Left forelimb (tissue), 1 donor: ENCODE measurements around the gene CPEB2.
A peak's percentile ranks its signal among the peaks of the same experiment; 100 is the strongest.

Experiments used
- DNase-seq: peaks from one replicate; pipeline ENCODE4 v3.0.0-alpha.2; 2018; ENCODE audit warnings: low spot score

Gene CPEB2

DNA sequence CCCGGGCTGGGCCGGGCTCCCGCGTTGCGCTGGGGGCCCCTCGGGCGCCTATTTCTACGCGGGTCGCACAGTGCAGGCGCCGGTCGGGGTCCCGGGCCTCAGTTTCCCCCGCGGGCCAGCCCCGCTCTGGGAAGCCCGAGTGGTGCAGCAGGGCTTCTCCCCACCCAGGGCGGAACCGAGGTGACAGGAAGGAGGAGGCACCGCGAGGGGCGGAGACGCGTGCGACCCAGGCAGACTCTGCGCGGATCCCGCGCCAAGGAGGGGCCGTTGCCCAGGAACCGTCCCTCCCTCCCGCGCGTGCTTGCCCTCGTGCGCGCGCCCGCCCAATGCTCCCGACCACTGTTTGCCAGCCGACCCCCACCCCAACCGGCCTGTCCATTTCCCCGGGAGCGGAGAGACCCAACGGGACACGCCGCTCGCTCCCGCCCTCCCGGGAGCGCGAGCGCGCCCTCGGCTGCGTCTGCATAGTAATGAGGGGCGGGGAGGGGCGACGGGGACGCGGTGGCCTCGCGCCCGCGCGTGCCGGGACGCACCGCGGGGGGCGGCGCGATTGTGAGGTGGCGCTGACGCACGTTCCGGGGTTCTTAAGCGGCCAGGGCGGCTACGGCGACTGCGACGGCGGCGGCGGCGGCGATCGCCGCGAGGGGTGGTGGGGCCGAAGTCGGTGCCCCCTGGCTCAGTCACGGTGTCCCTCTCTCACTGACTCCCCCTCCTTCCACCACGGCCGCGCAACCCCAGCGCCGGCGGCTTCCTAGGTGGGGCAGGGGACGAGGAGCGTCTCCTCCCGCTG is at the start of gene CPEB2:
CPEB2 (plus strand) TSS at position 613 of the 790 bp plus-strand sequence. CDS start 193 bp downstream, outside the sequence.
- peak; percentile 93 for DNase-seq

DNA sequence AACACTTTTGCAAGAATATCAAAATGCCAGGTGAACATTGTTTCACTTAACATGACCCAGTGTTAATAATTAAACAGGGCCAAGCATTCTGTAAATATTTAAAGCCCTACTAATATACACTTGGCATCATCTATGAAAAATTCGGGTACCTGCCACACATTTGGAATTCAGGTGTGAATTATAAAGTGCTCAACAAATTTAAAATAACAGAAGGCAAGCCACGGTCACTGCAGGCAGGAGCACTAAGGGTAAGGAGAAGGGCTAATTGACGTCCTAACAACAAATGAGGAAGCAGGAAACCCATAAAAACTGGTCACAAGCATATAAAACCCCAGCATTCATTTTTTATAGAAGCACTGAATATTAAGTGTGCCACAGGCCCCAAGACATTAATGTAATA is 43.8 kb upstream of the CPEB2 start:
- no peak for DNase-seq

DNA sequence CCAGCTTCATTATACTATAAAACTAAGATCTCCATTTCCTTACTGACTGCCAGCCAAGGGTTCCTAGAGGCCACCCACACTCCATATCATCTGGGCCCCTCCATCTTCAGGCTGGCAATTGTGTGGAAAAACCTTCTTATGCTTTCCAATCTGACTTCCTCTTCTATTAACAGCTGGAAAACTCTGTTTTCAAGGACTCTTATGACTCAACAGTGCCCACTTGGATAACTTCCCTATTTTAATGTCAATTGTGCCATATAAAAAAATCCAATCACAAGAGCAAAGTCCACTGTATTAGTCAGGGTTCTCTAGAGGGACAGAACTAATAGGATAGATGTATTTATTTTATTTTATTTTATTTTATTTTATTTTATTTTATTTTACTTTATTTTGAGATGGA is 41.0 kb upstream of the CPEB2 start:
- DNase-seq: no peak

DNA sequence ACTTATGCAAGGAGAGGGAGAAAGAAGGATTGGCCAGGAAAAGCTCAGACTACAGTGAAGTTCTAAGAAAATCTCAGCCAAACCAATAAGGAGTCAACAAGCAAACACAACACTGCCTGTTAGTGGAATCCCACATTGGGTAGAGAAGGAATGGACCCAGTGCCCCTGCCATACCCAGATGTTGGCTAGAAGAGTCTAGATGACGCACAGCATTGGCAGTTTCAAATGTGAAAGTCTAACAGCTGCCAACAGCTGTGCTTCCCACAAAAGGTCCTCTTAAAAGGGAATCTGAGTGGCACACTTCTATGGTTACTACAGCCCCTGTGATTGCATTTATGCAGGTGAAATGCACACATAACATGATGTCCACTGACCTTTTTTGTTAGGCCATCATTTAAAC is 37.2 kb upstream of the CPEB2 start:
- DNase-seq: no peak

DNA sequence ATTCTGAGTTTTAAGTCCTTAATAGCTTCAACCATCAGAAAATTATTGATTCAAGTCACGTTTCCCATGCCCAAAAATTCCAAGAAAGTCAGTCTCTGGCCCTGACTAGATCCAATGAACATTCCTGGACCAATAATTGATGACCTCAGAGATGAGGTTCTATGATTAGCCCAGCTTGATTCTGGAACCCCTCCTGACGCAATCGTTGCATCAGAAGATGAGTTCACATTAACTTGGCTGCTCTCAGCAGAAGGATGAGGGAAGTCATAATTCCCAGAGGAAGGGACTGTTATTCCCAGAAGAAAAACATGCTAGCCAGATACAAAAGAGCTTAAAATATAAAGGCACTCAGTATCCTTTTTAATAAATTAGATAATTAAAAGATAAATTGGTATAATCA is 34.3 kb upstream of the CPEB2 start:
- DNase-seq: no peak

DNA sequence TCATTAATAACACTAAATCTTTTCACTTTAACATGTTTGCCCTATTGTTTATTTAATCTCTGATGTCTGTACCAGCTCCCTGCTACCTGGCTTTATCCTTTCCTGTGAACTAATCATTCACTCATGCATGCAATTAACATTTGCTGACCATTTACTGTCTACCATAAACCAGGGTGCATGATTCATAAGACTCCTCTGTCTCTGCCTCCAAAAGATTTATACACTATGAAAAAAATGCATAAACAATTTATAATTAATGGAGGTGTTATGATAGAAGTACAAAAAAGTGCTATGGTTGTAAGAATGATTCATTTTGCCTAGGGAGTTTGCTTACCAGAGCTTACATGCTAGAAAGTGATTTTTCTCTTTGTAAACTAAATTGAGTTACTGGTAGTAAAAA is 24.5 kb upstream of the CPEB2 start:
- DNase-seq: no peak

DNA sequence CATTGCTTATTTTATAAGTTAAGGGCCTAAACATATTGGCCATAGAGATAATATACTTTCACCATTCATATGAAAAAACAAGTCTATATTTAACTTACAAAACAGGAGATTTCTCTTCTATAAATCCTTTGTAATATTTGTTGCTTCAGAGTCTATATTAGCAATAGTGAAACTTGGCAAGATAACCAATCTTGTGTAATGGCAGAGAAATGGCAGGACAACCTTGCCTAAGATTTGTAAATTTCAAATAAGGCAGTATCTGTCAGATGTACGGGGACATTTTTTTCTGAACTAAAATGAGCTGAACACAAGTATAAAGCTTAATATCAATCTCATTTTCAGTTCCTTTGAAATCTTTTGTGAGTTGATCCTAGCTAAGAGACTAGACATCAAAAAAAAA is 17.8 kb upstream of the CPEB2 start:
- no peak for DNase-seq

DNA sequence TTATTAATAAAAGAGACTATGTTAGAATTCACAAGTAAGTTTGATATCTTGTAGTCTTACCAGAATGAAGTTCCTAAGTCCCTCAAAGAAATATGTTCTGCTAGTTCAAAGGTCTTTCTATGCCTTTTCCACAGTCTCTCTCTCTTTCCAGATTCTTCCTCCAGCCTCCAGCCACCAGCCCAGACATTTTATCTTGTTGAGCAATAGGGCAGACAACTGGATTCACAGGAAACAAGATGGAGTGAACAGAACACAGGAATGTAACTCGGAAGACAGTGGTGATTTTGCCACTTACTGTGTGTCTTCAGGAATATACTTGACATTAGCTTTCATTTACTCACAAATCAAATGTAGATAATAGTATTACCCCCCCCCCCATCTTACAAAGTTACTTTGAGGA is 17.1 kb upstream of the CPEB2 start:
- no peak for DNase-seq

DNA sequence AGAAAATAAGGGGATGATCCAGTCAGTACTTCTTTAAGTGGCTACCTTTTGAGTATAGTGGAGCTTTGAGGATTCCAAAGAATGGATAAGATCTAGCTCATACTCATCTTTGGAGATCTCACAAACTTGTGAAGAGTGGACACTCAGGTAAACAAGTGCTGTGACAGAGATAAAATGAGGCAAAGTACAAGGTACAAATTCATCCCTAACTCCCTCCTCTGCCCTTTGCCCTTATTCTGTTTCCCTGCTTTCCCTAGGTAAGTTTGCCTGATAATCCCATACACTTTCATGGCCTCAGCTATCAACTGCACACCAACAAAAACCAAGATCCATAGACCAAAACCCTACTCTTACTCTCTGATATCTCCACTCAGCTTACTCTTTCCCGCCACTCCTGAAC is 16.4 kb upstream of the CPEB2 start:
- DNase-seq: no peak

DNA sequence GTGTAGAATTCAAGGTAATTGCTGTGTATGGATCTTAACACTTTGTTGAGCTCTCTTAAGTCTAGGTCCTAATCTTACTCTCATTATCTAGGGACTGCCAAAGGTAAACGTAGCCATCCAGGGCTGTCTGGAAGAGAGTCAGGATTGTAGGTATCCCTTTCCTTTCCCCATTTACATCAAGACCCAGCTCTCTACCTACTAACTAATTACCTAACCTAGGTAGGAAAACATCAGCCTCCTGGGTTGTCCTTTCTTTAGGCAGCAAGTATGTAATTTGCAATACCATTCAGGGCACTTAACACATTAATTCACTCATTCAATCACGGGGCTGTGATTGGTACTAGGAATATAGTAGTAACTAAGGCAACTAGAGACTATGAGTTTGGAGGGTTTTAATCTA is 15.2 kb upstream of the CPEB2 start:
- DNase-seq: no peak

DNA sequence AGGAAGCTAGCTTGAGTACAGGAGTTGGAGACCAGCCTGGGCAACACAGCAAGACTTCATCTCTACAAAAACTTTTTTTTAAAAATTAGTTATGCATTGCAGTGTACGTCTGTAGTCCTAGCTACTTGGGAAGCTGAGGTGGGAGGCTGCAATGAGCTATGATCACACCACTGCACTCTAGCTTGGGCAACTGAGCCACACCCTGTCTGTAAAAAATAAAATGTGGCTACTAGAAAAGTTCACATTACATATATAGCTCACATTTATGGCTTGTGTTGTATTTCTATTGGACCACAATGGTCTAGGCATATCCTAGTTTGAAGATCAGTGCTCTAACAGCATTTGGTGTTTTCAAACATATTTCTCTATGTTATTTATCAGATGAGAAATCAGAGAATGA is 11.8 kb upstream of the CPEB2 start:
- no peak for DNase-seq

DNA sequence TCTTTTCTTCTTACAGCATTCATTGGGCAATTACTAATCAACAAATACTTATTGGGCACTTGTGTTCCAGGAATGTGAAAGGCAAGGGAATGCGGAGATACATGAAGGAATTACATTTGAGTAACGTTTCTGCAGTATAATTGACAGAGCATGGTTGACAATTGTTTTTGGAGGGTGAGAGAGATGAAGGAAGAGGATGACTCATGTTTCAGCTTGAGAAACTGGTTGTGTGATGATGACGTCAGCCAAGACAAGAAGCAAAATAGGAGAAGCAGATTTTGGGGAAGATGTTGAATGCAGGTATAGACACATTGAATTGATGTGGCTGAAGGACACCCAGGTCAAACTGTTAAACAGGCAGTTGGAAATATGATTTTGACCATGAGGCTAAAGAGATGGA is 8.0 kb upstream of the CPEB2 start:
- no peak for DNase-seq

DNA sequence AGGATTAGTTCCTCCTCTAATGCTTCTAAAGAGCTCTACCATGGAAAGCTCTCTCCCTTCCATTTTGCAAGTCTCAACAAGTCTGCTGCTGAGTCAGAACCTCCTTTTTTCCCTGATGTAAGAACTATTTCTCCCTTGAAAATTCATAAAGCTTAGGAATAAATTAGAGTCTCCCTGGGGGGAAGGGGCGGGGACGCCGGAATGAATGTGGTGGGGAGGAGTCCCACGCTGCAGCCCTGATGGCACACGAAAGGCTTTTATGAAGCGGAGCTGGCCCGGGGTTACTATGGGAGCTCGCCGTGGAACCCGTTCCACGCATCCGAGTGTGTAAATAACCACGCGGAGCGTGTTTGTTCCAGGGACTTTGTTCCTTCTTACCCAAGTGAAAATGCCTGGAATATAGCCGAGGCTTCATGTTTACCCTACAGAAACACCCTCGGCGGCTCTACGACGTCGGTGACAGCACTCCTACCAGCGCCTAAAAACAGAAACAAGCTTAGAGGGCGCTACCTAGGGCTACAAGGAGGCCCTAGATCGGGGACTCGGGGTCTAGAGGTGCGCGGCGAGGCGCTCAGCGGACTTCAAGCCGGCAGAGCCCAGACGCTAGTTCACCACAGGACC is 923 bp upstream of the CPEB2 start:
- DNase-seq: peak; percentile 77

DNA sequence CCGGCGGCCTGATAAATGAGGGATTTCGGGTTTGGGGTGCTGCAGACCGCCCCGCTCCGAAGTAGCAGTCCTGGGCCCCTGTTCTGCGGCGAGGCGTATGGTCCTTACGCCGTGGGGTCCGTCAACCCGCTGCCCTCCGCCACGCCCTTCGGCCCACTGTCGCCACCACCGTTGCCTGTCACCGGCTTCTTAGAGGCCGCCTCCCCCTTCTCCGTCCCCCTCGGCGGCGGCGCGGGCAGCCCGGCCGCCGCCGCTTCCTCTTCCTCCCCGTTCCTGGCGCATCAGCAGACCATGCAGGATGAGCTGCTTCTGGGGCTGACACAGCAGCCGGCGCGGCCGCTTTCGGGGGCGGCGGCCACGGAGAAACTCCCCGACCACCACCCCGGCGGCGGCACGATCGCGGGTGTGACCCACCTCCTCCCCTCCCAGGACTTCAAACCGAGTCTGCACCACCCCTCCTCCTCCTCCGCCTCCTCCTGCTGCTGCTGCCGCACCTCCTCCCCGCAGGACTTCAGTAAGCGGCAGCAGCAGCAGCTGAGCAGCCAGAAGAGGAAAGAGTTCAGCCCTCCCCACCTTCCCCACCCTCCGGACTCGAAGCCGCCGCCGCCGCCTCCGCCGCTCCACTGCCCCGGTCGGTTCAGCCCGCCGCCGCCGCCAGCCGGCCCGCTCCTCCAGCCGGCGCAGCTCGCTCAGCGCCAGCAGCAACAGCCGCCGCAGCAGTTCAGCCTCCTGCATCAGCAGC is 549 bp downstream of the CPEB2 start:
- peak; percentile 83 for DNase-seq

DNA sequence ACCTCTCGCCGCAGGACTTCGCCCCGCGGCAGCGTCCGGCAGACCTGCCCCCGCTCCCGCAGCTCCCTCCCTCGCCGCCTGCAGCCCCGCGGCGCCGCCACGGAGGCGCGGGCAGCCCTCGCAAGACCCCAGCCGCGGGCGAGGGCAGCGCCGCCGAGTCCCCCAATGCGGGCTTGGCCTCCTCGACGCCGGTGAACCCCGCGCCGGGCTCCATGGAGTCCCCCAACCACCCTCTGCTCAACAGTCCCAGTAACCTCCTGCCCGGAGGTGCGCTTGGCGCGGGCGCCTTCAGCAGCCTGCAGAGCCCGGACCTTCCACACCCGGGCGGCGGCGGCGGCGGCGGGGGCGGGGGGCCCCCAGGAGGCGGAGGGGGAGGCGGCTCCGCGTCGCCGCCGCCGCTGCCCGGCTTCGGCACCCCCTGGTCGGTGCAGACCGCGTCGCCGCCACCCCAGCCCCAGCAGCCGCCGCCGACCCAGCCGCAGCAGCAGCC is 1.2 kb downstream of the CPEB2 start:
- DNase-seq: peak; percentile 72

DNA sequence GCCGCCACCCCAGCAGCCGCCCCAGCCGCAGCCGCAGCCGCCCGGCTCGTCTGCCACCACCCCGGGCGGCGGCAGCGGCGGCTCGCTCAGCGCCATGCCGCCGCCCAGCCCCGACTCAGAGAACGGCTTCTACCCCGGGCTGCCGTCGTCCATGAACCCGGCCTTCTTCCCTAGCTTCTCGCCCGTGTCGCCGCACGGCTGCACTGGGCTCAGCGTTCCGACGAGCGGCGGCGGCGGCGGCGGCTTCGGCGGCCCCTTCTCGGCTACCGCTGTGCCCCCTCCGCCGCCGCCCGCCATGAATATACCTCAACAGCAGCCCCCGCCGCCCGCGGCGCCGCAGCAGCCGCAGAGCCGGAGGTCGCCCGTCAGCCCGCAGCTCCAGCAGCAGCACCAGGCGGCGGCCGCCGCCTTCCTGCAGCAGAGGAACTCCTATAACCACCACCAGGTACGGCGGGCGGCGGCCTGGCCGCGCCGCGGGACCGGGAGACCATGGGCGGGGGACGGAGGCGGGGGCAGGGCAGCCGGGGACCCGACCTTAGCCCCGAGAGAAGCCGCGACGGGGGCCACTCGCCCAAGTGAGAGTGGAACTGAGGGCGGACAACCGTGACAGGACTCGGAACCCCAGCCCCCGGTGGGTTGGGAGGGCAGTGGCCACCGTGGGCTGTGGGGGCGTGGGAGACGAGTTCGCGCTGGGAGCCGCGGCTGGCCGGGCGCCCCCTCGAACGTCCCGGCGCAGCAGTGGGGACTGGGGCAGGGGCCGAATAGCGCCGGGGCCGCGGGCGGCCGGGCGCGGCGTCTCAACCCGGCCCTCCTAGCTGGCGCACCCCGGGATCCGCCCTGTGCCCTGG is 1.8 kb downstream of the CPEB2 start:
- DNase-seq: peak; percentile 70

DNA sequence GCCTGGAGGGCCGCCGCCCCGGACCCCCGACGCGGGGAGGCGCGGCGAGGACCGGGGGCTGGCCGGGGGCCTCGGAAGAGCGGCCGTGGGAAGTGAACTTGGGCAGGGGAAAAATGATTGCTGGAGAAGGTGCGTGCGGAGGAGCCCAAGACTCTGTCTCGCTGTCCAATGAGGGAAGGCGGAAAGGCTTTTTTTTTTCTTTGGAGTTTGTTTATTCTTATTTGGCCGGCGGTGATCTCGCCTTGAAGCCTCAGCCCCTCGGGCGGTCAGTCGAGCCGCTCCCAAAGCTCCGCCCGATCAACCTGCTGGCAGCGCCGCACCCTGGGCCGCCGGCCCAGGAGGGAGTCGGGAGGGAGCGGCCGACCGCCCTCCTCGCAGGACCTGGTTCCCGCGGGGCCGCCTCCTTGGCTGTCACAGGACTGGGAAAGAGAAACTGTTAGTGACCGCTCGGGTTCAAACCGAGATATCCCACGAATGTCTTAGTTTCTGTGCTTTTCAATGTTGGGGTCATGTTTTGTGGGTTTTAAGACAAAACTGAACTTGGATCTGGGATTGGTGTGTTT is 2.5 kb downstream of the CPEB2 start:
- DNase-seq: peak; percentile 66

DNA sequence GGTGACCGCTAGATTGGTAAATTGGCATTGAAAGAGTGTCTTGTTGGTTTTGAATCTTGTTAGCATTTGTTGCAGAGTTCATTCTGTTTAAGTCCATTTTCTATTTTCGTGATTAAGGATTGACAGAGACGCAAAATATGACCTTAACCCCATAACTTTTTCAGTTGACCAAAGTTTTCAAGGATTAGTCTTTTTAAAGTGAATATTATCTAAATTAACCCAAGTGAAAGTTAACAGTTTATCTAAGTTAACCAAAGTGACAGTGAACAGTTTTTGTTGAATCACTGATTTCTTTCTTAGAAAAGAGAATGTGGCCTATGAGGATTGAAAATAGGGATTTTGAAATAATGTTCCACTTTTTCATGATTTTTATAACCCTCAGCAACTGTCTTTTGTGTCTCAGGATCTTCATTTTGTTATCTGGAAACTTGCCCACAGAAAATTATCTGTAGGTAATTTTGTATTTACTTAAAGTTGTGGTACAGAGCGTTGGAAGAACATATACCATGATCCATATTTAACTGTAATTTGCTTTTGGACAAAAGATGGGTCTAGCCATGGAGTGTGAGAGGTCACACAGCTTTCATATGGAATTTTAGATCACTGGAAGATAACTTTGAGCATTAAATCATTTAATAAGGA is 3.3 kb downstream of the CPEB2 start:
- DNase-seq: no peak

DNA sequence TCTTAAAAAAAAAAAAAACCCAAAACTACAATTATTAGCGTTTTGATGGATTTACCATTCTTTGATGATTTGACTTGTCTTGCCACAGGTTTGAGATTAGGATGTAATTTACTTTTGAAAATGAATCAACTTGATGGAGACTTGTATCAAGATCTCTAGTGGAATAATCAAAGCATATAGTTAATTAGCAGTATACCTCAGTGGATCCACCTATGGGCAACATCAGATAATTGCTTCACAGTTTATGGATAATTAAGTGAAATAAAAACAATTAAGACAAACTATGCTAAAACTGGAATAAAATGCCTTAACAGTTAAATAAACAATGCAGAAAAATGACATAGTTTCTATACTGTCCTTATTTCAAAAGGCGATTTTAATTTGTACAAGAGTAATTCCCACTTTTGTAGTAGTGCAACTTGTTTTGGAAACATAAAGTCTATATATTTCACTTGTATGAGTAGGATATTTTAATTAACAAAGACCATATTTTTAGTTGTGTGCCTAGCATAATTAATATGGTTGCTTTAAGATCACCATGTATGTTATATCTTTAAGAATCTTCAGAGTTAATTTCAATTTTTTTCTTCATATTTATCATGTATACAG is 4.2 kb downstream of the CPEB2 start:
- DNase-seq: no peak

DNA sequence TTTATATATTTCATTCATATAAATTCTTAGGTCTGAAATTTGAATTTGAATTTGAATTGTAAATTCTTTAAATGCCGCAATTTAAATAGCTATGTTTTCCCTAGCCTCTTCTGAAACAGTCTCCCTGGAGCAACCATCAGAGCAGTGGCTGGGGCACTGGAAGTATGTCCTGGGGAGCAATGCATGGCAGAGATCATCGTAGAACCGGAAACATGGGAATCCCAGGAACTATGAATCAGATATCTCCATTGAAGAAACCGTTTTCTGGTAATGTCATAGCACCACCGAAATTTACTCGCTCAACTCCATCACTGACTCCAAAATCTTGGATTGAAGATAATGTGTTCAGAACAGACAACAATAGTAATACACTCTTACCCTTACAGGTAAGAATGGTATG is 4.9 kb downstream of the CPEB2 start:
- DNase-seq: no peak
